ENCODE results near the gene ABCF2.

ABCF2 gene

DNA sequence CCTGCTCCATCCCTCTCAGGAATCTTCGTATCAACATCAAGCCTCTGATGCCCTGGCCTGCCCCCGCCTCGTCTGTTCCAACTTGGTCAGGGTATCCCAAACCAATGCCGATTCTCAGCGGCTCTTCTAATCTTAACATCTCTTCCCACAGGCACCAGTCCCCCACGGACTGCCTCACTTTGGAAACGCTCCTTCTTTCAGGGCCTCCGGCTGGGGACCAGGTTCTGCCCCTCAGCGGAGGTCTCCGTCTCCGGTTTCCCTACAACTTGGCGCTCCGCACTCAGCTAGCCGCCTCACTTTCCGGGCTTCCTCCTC lies 488 bp downstream of the ABCF2 start:
- ATAC-seq, result no peak
- Mint-ChIP-seq H3K4me3 (peak overlapping the region; percentile 96), H3K27me3 (no peaks in the 10 kb centered on the region), H3K4me1 (peaks cover 37% of the 10 kb centered on the region), H3K27ac (peak overlapping the region; percentile 91), H3K9me3 (no peaks in the 10 kb centered on the region), H3K36me3 (peaks cover 34% of the 10 kb centered on the region)

DNA sequence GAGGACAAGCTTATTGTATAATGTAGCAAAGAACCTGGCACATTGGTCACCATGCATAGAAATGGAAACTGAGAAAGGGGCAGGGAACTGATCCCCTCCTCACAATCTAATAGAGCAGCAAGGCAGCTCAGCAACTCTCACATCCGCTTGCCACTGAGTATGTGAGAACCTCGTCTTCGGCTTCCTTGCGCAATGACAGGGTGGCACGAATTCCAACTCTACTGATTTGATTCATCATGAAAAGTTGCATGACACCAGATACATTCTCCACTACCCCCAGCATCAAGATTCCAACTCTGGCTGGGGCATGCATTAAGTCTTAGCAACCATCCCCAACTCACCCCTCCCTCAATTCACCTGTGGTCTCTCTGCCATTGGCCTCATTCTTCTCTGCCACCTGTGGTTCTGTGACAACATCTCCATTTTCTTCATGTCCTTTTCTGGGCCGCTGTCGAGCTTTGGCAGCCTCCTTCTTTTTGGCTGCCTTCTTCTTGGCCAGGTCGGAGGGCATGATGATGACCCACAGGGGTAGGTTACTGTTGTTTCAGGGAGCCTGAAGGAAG lies 976 bp downstream of the ABCF2 start:
- Mint-ChIP-seq H3K4me3 (peak overlapping the region; percentile 96), H3K27me3 (no peaks in the 10 kb centered on the region), H3K4me1 (peaks cover 33% of the 10 kb centered on the region), H3K9me3 (no peaks in the 10 kb centered on the region), H3K27ac (peak overlapping the region; percentile 91), H3K36me3 (peaks cover 34% of the 10 kb centered on the region)
- ATAC-seq, result no peak

DNA sequence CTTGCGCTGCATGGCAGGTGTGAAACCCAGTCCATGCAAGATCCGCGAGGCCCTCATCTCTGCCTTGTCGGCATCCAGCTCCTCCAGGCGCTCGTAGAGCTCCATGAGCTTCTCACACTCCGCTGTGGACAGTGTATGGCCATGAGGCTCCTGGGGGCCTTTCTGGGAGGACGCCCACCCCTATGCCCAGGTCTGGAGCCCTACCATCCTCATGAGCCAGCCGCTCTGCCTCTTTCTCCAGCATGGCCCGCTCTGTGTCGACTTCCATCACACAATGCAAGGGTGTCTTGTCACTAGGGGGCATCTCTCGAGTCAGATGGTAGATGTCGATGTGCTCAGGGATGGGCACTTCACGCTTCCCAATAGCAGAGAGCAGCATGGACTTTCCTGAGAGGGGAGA lies 3.3 kb downstream of the ABCF2 start:
- Mint-ChIP-seq H3K4me1 (peaks cover 33% of the 10 kb centered on the region), H3K9me3 (no peaks in the 10 kb centered on the region), H3K36me3 (peaks cover 48% of the 10 kb centered on the region), H3K27ac (no peak overlapping the region), H3K4me3 (no peak overlapping the region), H3K27me3 (no peaks in the 10 kb centered on the region)
- ATAC-seq, result no peak

GRCh38 chr7:151218170-151218569 lies 8.8 kb downstream of the ABCF2 start:
- peaks cover 60% of the 10 kb centered on the region for H3K36me3 Mint-ChIP-seq
- H3K4me3 Mint-ChIP-seq, result no peak overlapping the region
- H3K27me3 Mint-ChIP-seq, result no peaks in the 10 kb centered on the region
- H3K9me3 Mint-ChIP-seq, result no peaks in the 10 kb centered on the region
- no peaks in the 10 kb centered on the region for H3K4me1 Mint-ChIP-seq
- no peak overlapping the region for H3K27ac Mint-ChIP-seq
- no peak for ATAC-seq

DNA sequence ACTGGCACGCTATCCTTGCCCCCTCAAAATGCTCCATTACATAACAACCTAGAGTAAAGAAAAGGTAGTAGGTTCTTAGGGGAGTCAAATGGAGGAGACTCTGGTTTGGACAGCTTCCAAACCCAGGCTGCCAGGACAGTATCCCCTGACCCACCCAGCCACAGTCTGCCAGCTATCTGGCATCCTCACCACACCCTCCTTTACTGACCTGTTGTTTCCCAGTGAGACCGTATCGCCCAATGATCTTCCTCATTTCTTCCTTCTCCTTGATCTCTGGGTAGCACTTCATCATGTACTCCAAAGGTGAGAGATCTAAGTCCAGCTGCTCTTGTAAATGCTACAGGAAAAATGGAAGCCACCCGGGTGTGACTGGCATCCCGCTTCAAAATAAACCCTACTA lies 11.6 kb downstream of the ABCF2 start:
- Mint-ChIP-seq H3K27me3 (no peaks in the 10 kb centered on the region), H3K36me3 (peaks cover 68% of the 10 kb centered on the region), H3K27ac (no peak overlapping the region), H3K9me3 (no peaks in the 10 kb centered on the region), H3K4me1 (no peaks in the 10 kb centered on the region), H3K4me3 (no peak overlapping the region)
- no peak for ATAC-seq

DNA sequence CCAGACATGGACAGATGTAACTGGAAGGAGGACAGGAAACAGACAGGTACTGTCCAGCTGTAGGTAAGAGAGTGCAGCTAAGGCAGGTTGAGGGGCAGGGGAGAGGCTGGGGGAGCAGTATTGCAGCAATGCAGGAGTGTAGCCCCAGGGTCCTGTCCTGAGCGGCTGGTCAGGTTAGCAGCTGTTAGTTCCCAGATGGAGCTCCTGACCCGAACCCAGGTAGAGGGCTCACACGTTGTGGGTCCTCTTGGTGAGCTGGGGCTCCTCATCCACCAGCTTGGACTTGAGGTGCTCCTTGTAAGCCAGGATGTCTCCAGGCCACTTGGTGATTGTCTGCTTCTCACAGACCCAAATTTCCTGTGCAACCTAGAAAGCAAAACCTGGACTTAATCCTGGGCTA lies 13.2 kb downstream of the ABCF2 start:
- H3K27me3 Mint-ChIP-seq, result no peaks in the 10 kb centered on the region
- ATAC-seq, result no peak
- H3K9me3 Mint-ChIP-seq, result no peaks in the 10 kb centered on the region
- H3K4me1 Mint-ChIP-seq, result no peaks in the 10 kb centered on the region
- no peak overlapping the region for H3K27ac Mint-ChIP-seq
- peaks cover 64% of the 10 kb centered on the region for H3K36me3 Mint-ChIP-seq
- H3K4me3 Mint-ChIP-seq, result no peak overlapping the region

GRCh38 chr7:151212626-151213025 lies 14.4 kb downstream of the ABCF2 start:
- Mint-ChIP-seq H3K36me3 (peaks cover 52% of the 10 kb centered on the region), H3K4me1 (no peaks in the 10 kb centered on the region), H3K27me3 (no peaks in the 10 kb centered on the region), H3K27ac (no peak overlapping the region), H3K4me3 (no peak overlapping the region), H3K9me3 (no peaks in the 10 kb centered on the region)
- ATAC-seq, result no peak

GRCh38 chr7:151211155-151211772 lies 15.7 kb downstream of the ABCF2 start:
- Mint-ChIP-seq H3K4me3 (no peak overlapping the region), H3K4me1 (peaks cover 7% of the 10 kb centered on the region), H3K27me3 (peaks cover 8% of the 10 kb centered on the region), H3K36me3 (peaks cover 50% of the 10 kb centered on the region), H3K27ac (no peak overlapping the region), H3K9me3 (no peaks in the 10 kb centered on the region)
- ATAC-seq, result no peak

- Mint-ChIP-seq H3K4me1 (peaks cover 13% of the 10 kb centered on the region), H3K27me3 (peaks cover 18% of the 10 kb centered on the region), H3K36me3 (peaks cover 42% of the 10 kb centered on the region), H3K27ac (no peak within 1 kb of the TSS), H3K4me3 (no peak within 1 kb of the TSS), H3K9me3 (no peaks in the 10 kb centered on the region)
- no peak for ATAC-seq
These were observed 16.7 kb downstream of the ABCF2 start, which contains the start of gene H2BK1 for GRCh38 chr7:151210087-151210854. H2BK1 (minus strand) TSS chr7:151210488; CDS start chr7:151210318, 170 bp downstream.

DNA sequence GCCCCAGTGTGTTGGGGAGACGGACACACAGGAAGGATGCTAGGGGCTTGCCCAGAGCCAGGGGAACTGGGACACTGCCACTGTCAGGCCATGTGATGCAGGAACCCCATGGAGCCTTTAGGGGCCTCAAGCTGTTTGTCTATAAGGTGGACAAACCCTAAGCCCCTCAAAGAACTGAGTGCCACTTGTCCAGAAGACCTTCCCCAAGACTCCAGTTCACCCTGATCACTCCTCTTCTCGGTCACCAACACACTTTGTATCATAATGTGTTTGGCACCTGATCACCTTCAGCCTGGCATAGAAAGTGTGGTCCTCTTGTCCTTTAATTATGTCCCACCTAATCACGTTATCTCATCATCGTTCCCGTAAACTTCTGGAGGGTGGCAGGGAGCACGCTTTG lies 17.4 kb downstream of the ABCF2 start:
- H3K27me3 Mint-ChIP-seq, result peaks cover 25% of the 10 kb centered on the region
- no peak overlapping the region for H3K4me3 Mint-ChIP-seq
- H3K27ac Mint-ChIP-seq, result no peak overlapping the region
- H3K36me3 Mint-ChIP-seq, result peaks cover 35% of the 10 kb centered on the region
- no peaks in the 10 kb centered on the region for H3K9me3 Mint-ChIP-seq
- ATAC-seq, result no peak
- H3K4me1 Mint-ChIP-seq, result peaks cover 13% of the 10 kb centered on the region

DNA sequence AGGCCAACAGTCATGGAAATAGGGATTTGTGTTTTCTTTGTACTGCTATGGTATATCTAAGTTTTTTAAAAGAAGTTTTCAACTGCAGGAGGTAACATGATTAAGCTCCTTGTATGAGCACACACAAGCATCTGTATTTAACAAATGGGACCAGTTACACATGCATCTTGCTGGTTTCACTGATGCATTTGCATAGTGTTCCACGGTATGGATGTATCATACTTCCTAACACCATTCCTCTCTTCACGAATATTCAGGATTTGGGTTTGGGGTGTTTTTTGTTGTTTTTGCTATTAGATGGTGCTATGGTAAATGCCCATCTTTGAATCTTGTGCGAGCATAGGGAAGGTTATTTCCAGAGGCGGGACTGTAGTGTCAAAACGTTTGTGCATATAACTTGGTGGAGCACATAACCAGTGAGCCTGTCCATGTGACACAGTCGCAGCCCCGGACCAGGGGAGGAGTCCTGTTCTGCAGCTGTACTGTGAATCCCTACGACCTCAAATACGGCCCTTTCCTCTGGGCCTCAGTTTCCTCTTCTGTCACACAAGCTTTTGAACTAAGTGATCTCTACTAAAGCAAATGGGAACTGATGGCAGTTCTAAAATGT lies 18.6 kb downstream of the ABCF2 start:
- no peaks in the 10 kb centered on the region for H3K9me3 Mint-ChIP-seq
- H3K27me3 Mint-ChIP-seq, result peaks cover 37% of the 10 kb centered on the region
- no peak overlapping the region for H3K27ac Mint-ChIP-seq
- H3K4me3 Mint-ChIP-seq, result no peak overlapping the region
- H3K4me1 Mint-ChIP-seq, result peaks cover 13% of the 10 kb centered on the region
- peaks cover 28% of the 10 kb centered on the region for H3K36me3 Mint-ChIP-seq
- ATAC-seq, result no peak

DNA sequence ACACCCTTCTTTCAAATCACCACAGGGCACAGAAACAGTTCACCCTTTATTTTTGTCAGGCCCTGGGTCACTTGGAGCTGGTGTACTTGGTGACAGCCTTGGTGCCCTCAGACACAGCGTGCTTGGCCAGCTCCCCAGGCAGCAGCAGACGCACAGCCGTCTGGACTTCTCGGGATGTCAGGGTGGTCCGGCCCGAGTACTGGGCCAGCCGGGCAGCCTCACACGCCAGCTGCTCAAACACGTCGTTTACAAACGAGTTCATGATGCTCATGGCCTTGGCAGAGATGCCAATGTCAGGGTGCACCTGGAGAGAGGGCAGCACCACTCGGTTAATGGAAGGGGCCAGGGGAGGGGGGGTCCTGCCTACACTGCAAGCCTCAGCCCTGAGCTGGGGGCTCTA lies 19.2 kb downstream of the ABCF2 start:
- no peak overlapping the region for H3K4me3 Mint-ChIP-seq
- H3K9me3 Mint-ChIP-seq, result no peaks in the 10 kb centered on the region
- H3K27me3 Mint-ChIP-seq, result peaks cover 43% of the 10 kb centered on the region
- H3K36me3 Mint-ChIP-seq, result peaks cover 22% of the 10 kb centered on the region
- no peak overlapping the region for H3K27ac Mint-ChIP-seq
- H3K4me1 Mint-ChIP-seq, result peaks cover 13% of the 10 kb centered on the region
- ATAC-seq, result no peak

GRCh38 chr7:151207315-151207714 lies 19.7 kb downstream of the ABCF2 start:
- ATAC-seq, result no peak
- H3K9me3 Mint-ChIP-seq, result no peaks in the 10 kb centered on the region
- peaks cover 19% of the 10 kb centered on the region for H3K36me3 Mint-ChIP-seq
- H3K27me3 Mint-ChIP-seq, result peaks cover 46% of the 10 kb centered on the region
- no peak overlapping the region for H3K27ac Mint-ChIP-seq
- H3K4me3 Mint-ChIP-seq, result no peak overlapping the region
- peaks cover 13% of the 10 kb centered on the region for H3K4me1 Mint-ChIP-seq

GRCh38 chr7:151206914-151207313 lies 20.1 kb downstream of the ABCF2 start:
- Mint-ChIP-seq H3K4me1 (peaks cover 13% of the 10 kb centered on the region), H3K9me3 (no peaks in the 10 kb centered on the region), H3K36me3 (peaks cover 15% of the 10 kb centered on the region), H3K27ac (no peak overlapping the region), H3K4me3 (no peak overlapping the region), H3K27me3 (peaks cover 46% of the 10 kb centered on the region)
- ATAC-seq, result no peak

- Mint-ChIP-seq H3K4me3 (no peak overlapping the region), H3K27ac (no peak overlapping the region), H3K9me3 (no peaks in the 10 kb centered on the region), H3K27me3 (peaks cover 57% of the 10 kb centered on the region), H3K4me1 (peaks cover 13% of the 10 kb centered on the region), H3K36me3 (peaks cover 8% of the 10 kb centered on the region)
- peak; percentile 54 for ATAC-seq
These were observed 21.3 kb downstream of the ABCF2 start for GRCh38 chr7:151205730-151206129.
